Umbilical cord (tissue), 2 donors: ENCODE data around the gene OR13C2. TPM values are rescaled to one million over a fixed set of nuclear protein-coding genes. Genes with fewer than 3 reads are reported as not detected.
"Not testable (repeated sequence)": the region's sequence is repeated elsewhere in the genome, so short reads cannot be mapped to it uniquely, and the experiment has no call there.

Source experiments
- DNase-seq: peaks from one replicate; pipeline ENCODE4 v3.0.0-alpha.2; 2015; ENCODE audit warnings: low spot score
- total RNA-seq: library from RNA; depleted of rRNA; stranded (reverse); fragments of >200 nt; gene quantifications from one replicate; pipeline ENCODE4 v1.2.3, GENCODE V29; 2014; ENCODE audit warnings: low replicate concordance; ENCODE audit not compliant: insufficient read depth

The OR13C2 gene
- 16.4 TPM for total RNA-seq

DNA sequence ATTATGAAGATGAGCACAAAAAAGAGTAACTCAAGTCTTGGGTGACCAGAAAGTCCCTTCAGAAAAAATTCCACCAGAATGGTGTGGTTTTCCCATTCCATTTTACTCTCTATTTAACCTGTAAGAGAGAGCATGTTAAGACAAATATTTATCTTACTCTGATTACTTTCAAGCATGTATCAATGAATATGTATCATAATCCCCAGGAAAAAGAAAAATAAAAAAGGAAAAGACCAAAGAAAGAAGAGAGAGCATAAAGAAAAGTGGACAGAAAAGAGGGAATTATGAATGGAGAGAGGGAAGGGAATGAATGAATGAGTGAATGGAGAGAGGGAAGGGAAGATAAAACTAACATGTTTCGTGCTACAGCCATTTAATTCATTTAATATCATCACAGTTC lies at the start of gene OR13C2:
Gene OR13C2 (minus strand): TSS at position 101 of the 400 bp plus-strand sequence. CDS start 0 bp downstream, at position 101.
- DNase-seq: not testable (repeated sequence)

GRCh38 chr9:104635456-104635855 lies 30.0 kb upstream of the OR13C2 start:
- DNase-seq: no peak

- DNase-seq: no peak
Measured at GRCh38 chr9:104633976-104634520, 28.6 kb upstream of the OR13C2 start.

DNA sequence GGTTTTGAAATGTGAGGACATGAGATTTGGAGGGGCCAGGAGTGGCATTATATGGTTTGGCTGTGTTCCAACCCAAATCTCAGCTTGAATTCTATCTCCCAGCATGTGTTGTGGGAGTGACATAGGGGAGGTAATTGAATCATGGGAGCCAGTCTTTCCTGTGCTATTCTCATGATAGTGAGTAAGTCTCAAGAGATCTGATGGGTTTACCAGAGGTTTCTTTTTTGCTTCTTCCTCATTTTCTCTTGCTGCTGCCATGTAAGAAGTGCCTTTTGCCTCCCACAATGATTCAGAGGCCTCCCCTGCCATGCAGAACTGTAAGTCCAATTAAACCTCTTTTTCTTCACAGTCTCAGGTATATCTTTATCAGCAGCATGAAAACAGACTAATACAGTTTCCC lies 20.5 kb upstream of the OR13C2 start:
- DNase-seq: not testable (repeated sequence)

GRCh38 chr9:104618104-104618503 lies 12.7 kb upstream of the OR13C2 start, which contains the start of gene OR13C9:
OR13C9 (minus strand) TSS chr9:104618204; CDS start chr9:104618204, 0 bp downstream.
- DNase-seq: no peak

DNA sequence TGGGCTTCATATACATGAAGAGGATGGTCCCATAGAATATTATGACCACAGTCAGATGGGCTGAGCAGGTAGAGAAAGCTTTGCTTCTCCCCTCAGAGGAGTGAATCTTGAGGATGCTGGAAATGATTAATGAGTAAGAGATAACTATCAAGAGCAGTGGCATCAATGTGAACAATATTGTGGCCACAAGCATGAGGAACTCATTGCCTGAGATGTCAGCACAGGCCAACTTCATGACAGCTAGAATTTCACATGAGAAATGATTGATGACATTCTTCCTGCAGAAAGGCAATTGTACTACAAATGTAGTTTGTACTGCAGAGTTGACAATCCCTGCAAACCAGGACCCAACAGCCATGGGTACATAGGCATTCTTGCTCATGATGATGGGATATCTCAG lies 12.0 kb upstream of the OR13C2 start:
- no peak for DNase-seq

DNA sequence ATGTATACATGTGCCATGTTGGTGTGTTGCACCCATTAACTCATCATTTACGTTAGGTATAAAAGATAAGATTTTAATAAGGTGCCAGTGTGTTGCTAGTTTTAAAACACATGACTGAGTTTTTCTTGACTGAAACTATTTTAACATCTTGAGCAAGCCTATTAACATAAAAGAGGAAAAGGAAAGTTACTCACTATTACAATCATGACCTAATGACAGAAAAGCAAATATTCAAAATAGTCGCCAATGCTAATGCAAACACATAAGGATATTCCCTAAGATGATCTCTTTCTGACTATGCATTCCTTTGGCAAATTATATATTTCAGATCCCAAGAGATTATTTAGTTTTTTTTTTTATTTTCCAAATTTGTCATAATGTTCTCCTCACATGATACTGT lies 5.8 kb upstream of the OR13C2 start:
- DNase-seq: no peak

DNA sequence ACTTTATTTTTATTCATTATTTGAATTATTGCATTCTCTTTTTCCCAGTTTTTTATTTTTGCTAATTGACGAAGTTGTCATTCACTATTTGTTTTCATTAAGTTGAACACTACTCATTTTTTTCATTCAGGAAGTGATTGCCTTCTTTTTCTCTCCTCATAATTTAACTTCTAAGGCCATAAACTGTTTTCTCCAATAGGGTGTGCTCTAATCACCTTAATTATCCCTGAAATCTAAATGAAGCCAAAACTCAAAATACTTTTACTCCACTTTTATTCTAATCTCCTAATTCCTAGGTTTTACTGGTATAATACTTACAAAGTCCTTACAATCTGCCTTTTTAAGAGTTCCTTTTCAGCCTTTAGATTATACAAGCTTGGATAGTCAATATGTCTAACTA lies 2.9 kb upstream of the OR13C2 start:
- DNase-seq: no peak

- no peak for DNase-seq
Measured at GRCh38 chr9:104606152-104606551, 725 bp upstream of the OR13C2 start.

DNA sequence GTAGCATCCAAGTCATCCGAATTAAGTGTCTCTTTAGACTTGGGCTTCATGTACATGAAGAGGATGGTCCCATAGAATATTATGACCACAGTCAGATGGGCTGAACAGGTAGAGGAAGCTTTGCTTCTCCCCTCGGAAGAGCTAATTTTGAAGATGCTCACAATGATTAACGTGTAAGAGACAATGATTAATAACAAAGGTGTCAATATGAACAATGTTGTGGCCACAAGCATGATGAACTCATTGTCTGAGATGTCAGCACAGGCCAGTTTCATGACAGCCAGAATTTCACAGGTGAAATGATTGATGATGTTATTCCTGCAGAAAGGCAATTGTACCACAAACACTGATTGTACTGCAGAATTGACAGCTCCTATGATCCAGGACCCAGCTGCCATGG lies 626 bp downstream of the OR13C2 start:
- no peak for DNase-seq

DNA sequence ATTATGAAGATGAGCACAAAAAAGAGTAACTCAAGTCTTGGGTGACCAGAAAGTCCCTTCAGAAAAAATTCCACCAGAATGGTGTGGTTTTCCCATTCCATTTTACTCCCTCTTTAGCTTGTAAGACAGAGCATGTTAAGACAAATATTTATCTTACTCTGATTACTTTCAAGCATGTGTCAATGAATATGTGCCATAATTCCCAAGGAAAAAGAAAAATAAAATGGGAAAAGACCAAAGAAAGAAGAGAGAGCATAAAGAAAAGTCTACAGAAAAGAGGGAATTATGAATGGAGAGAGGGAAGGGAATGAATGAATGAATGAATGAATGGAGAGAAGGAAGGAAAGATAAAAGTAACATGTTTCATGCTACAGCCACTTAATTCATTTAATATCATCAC lies 6.1 kb downstream of the OR13C2 start, which contains the start of gene OR13C5:
Gene OR13C5 (minus strand): TSS at position 101 of the 400 bp plus-strand sequence. CDS start 0 bp downstream, at position 101.
- not testable (repeated sequence) for DNase-seq

GRCh38 chr9:104598749-104599148 lies 6.7 kb downstream of the OR13C2 start:
- DNase-seq: not testable (repeated sequence)

DNA sequence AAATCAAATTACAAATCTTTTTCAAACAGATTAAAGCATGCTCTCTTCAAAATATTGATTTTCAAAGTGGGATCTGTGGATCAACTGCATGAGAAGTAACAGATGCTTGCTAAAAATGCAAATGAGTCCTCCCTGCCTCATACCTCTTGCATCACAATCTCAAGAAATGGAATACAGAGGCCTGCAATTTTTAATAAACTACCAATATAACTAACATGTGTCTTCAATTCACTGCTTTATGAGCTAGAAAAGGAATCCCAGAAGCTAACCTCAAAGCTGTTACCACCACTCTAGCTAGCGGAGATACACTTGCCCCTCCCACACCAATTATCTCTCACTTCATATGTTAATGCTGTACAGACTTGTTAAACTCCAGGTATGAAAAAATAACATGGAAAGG lies 15.8 kb downstream of the OR13C2 start:
- no peak for DNase-seq

GRCh38 chr9:104586496-104587180 lies 18.8 kb downstream of the OR13C2 start:
- DNase-seq: peak; percentile 95

GRCh38 chr9:104580562-104580961 lies 24.9 kb downstream of the OR13C2 start:
- no peak for DNase-seq

DNA sequence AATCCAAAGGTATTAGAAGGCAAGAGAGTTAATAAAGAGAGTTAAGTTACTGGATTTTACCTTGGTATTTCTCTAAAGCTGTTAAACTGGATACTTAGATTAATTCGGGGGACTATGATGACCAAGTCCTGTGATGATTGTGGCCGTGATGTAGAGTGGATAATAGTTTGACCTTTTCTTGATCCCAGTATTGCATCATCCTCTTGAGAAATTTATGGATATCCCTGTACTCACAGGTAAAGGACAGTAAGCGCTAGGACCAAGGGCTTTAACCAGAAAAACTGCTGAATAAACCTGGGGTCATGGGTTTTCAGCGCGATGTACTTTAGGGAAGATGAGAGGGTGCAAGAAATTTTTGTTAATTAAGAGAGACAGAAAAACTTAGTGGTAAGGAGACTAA lies 28.2 kb downstream of the OR13C2 start:
- DNase-seq: peak; percentile 75

- peak; percentile 72 for DNase-seq
Measured at GRCh38 chr9:104575456-104575855, 30.0 kb downstream of the OR13C2 start.

DNA sequence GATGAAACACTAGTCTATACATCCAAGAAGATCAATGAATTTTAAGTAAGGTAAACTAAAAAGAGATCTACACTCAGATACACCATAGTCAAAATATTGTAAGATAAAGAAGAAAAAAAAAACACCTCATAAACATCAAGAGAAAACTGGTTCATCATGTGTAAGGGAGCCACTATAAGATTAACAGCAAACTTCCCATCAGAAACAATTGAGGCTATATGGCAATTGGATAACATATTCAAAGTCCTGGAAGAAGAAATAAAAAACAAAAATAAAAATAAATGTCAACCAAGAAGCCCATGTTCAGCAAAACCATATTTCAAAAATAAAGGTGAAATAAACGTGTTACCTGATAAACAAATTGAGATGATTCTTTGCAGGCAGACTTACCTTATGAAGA lies 32.8 kb downstream of the OR13C2 start:
- no peak for DNase-seq

GRCh38 chr9:104568868-104569267 lies 36.6 kb downstream of the OR13C2 start, which contains the start of gene OR13C8:
OR13C8 (plus strand) TSS chr9:104569168; CDS start chr9:104569168, 0 bp downstream.
- no peak for DNase-seq

DNA sequence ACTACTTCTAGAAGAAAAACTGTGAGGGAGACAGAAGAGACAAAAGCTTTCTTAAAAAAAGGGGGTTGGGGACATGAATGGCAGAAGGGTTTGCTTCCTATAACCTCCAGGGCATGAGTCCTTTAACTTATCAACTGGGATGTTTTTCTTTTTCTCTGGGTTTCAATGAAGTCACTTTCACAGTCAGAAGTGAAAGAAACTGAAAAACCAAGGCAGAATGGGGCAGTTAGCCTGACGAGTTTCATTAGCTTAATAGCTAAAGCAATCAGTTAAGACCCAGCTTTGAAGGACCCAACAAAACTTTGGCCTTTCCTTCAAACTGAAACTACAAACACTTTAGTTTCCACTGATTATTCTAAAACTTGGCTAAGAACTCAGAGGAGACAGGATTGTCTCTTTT lies 41.1 kb downstream of the OR13C2 start:
- no peak for DNase-seq

DNA sequence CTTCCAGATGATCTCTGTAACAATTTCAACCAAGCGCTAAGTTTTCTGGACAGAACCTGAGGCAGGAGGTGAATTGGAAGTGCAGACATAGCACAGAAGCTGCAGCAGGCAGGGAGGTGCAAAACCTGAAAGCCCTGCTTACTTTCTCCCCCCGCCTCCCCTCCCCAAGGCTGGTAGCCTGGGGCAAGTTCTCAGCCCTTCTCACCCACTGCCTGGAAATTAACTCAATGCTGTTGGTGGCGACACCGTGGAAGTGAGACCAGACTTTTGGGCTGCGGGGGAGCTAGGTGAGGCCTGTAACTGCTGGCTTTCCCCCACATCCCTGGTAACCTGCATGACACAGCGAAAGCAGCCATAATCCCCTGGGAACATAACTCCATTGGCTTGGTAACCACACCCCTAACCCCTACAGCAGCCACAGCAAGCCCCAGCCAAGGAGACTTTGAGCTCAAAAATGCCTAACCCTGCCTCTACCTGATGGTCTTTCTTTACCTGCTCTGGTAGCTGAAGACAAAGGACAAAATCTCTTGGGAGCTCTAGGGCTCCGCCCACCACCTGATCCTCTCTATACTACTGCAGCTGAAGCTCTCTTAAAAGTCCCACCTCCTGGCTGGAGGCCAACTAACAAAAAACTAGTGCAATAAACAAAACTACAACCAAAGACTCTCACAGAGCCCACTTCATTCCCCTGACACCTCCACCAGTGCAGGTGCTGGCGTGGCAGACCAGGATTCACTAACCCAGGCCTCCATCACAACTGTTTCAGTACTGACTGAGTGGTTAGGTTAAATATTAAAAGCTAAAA lies 48.4 kb downstream of the OR13C2 start:
- DNase-seq: no peak

- no peak for DNase-seq
Measured at GRCh38 chr9:104555521-104555920, 49.9 kb downstream of the OR13C2 start.
